ENCODE results near the gene C14orf119. TPM values are rescaled to one million over a fixed set of nuclear protein-coding genes. Genes with fewer than 3 reads are reported as not detected.

C14orf119 gene
- total and polyA plus RNA-seq, 9 of the 15 experiments (the other 6 are each of a cell fraction or from before 2014, with no cell fraction given) = 36.7 to 251 (median 51.8) TPM

- TF ChIP-seq CBFB (CRISPR knock-in tag; IDR thresholded peaks at IDR 0.05) (peak; percentile 67; the same call in 1 of the 2 replicates), SREBF2 (CRISPR knock-in tag; IDR thresholded peaks at IDR 0.05) (0 out of 2 replicates have a peak, but pooled peaks have one; percentile 48), STAT5A (IDR thresholded peaks at IDR 0.05; ENCODE audit: borderline replicate concordance, low read length) (peak; percentile 76), NCOA6 (IDR thresholded peaks at IDR 0.05) (no peak), KDM1A (IDR thresholded peaks at IDR 0.05) (peak; percentile 46 to 71; a peak in 2 of 4 replicates)
These were observed 25.4 kb downstream of the C14orf119 start (continued) for GRCh38 chr14:23120541-23121251.

GRCh38 chr14:23121361-23121771, 26.1 kb downstream of the C14orf119 start:
- ATAC-seq (no peak), DNase-seq (ENCODE audit: extremely low read depth in 1 of 4, low spot score in 3 of 4) (no peak), FAIRE-seq (no peak)
- Histone ChIP-seq H3K4me2 (ENCODE audit: insufficient read depth, low read length) (no peak overlapping the region), H3K27me3 (ENCODE audit: control insufficient read depth in 2 of 2, insufficient read depth in 2 of 2, low read length in 2 of 2) (no peaks in the 10 kb centered on the region), H3K4me1 (replicated peaks in 1 of 2; ENCODE audit: control insufficient read depth in 2 of 2, insufficient read depth in 2 of 2, low read length in 2 of 2) (peaks cover 50 to 64% of the 10 kb centered on the region in 2 experiments), H3K79me2 (ENCODE audit: control insufficient read depth, insufficient read depth, low read length) (no peaks in the 10 kb centered on the region), H3K27ac (ENCODE audit: extremely low read depth, low read depth, low read length) (no peak overlapping the region), H3K9me1 (ENCODE audit: control insufficient read depth, insufficient read depth, low read length) (no peaks in the 10 kb centered on the region), H3K9me3 (replicated peaks; ENCODE audit: control insufficient read depth, insufficient read depth, low read depth, low read length) (no peaks in the 10 kb centered on the region), H4K20me1 (replicated peaks; ENCODE audit: control insufficient read depth, insufficient read depth, low read length) (no peaks in the 10 kb centered on the region), H2AFZ (ENCODE audit: low read depth, low read length) (no peak overlapping the region), H3K4me3 (no peak overlapping the region), H3K36me3 (ENCODE audit: control insufficient read depth, insufficient read depth, low read length) (no peaks in the 10 kb centered on the region), H3K9ac (ENCODE audit: insufficient read depth in 1 of 2, low read depth in 2 of 2, low read length in 2 of 2) (no peak overlapping the region)
- CTCF ChIA-PET (ENCODE audit: low intra/inter-chr PET ratio) = interaction anchor here (0.8 to 7.4 kb wide), 13 partner anchors 12 to 441 kb away, joined by 3 to 310 read pairs (median 11); partner anchors contain the start of genes PPP1R3E and SLC7A8
- TF ChIP-seq BCL6 (CRISPR knock-in tag; IDR thresholded peaks at IDR 0.05) (no peak), RAD51 (IDR thresholded peaks at IDR 0.05; ENCODE audit: borderline replicate concordance, low read depth) (no peak), PTBP1 (IDR thresholded peaks at IDR 0.05; ENCODE audit: low read depth, low read length) (no peak), ZNF274 (IDR thresholded peaks at IDR 0.05; ENCODE audit: borderline replicate concordance, low read depth, low read length) (peak; percentile 2; the same call in 1 of the 2 replicates), KDM1A (IDR thresholded peaks at IDR 0.05) (0 out of 4 replicates have a peak, but pooled peaks of 1 of the 2 experiments have one; percentile 7)
- in situ Hi-C loops (cut with MboI) = loop anchor here (5.0 kb wide), 1 partner anchor 66 kb away; no protein-coding TSS in a partner anchor
- POLR2A ChIA-PET = interaction anchor here (0.6 to 1.5 kb wide), 10 partner anchors 9 to 205 kb away, joined by 3 to 5 read pairs (median 3); no protein-coding TSS in a partner anchor
- intact Hi-C loops (cut with micrococcal nuclease) = loop anchor here (2.0 to 5.0 kb wide), 4 partner anchors 25 to 441 kb away; partner anchors contain the start of gene PPP1R3E
- no TSS peak for BruUV-seq (replicated peaks)
- WGBS (ENCODE audit: insufficient coverage, low coverage, missing lambda C conversion rate) = 52% methylated on average over 6 of the region's 6 CpGs

Measured in K562 (cell line).